Esophagus muscularis mucosa (tissue), 4 donors: Measurements from ENCODE around the gene ZNF891.

ENCODE experiments used
- EP300 ChIP-seq: sonication (generic); formaldehyde crosslinking; IDR thresholded peaks from one replicate; pipeline ENCODE4 v1.6.1; 2017; ENCODE audit warnings: antibody characterized with exemption
- POLR2A ChIP-seq: fragments of 450-650 bp; IDR thresholded peaks from one replicate; pipeline ENCODE4 v1.6.1; 2017; ENCODE audit warnings: antibody characterized with exemption, moderate library complexity, mild to moderate bottlenecking, low read depth
- POLR2AphosphoS5 ChIP-seq, 2 donors: sonication (generic); formaldehyde crosslinking; IDR thresholded peaks; one replicate each; pipeline ENCODE4 v1.6.1; 2017; ENCODE audit warnings: antibody characterized with exemption in 2 of 2
- TF ChIP-seq, protein P1 (sequence below), 3 experiments: fragments of 200-600 bp in 2 of 3; fragments of 450-650 bp in 1 of 3; sonication (generic) in 2 of 3; IDR thresholded peaks; one replicate each; pipeline ENCODE4 v1.5.1; 2017 to 2019; ENCODE audit warnings: antibody characterized with exemption in 3 of 3, mild to moderate bottlenecking in 2 of 3, moderate library complexity in 1 of 3

DNA sequence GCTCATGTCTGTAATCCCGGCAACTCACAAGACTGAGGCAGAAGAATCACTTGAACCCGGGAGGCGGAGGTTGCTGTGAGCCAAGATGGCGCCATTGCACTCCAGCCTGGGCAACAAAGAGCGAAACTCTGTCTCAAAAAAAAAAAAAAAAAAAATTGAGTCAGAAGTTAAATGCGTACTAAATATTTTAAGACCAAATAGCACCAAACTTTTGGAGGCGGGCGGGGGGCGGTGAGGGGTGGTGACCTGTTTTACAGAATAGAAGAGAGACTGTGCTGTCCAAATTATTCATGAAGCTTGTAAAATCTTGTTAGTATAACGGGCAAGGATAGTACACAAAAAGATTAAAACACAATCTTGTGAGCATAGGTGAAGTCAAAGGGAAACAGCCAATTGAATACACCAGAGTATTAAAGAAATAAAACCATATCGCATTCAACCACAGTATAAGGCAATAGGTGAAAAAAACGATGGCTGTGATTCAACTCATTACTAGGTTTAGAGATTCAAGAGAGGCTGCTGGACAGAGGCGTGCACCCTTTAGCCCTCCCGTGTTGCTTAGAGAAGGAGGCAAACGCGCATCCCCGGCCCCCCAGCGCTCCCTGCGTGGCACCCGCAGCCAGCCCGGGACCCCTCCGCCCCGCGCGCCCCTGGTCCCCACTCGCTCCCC, 571 bp downstream of the ZNF891 start:
- TF ChIP-seq, protein P1, sequence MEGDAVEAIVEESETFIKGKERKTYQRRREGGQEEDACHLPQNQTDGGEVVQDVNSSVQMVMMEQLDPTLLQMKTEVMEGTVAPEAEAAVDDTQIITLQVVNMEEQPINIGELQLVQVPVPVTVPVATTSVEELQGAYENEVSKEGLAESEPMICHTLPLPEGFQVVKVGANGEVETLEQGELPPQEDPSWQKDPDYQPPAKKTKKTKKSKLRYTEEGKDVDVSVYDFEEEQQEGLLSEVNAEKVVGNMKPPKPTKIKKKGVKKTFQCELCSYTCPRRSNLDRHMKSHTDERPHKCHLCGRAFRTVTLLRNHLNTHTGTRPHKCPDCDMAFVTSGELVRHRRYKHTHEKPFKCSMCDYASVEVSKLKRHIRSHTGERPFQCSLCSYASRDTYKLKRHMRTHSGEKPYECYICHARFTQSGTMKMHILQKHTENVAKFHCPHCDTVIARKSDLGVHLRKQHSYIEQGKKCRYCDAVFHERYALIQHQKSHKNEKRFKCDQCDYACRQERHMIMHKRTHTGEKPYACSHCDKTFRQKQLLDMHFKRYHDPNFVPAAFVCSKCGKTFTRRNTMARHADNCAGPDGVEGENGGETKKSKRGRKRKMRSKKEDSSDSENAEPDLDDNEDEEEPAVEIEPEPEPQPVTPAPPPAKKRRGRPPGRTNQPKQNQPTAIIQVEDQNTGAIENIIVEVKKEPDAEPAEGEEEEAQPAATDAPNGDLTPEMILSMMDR (IDR thresholded peaks at IDR 0.05) = no peak
- TF ChIP-seq EP300 (no peak), POLR2AphosphoS5 (IDR thresholded peaks at IDR 0.05) (no peak), POLR2A (no peak)
